K562 (cell line): Measurements from ENCODE around the gene ANKH. TPM values are rescaled to one million over a fixed set of nuclear protein-coding genes. Genes with fewer than 3 reads are reported as not detected.

Experiments used
- ATAC-seq: fragments of 200-7000 bp; cut with Tn5 transposase; 3 replicates; pipeline ENCODE4 v1.9.1; 2020; ENCODE audit warnings: moderate library complexity
- BruUV-seq: library from RNA; stranded (reverse); fragments of 400-500 nt; replicated peaks from 2 replicates; lab custom pipeline; 2021; lab: Mats Ljungman, UMichigan
- CTCF ChIA-PET: fragments of 300-600 bp; formaldehyde crosslinking; extraction: SDS; loops from one replicate; lab custom pipeline; 2021; ENCODE audit warnings: low intra/inter-chr PET ratio; lab: Yijun Ruan, JAX
- POLR2A ChIA-PET: fragments of 300-600, 350-650 bp; sonication (Branson Sonifier 250); formaldehyde crosslinking; extraction: SDS; loops from one replicate; lab custom pipeline; 2021; ENCODE audit warnings: antibody characterized with exemption, inconsistent platforms; lab: Yijun Ruan, JAX
- DNase-seq, 4 experiments: peaks; one replicate each; pipeline versions ENCODE4 v3.0.0 to v3.0.0-alpha.2; 2011 to 2018; ENCODE audit warnings: low spot score in 3 of 4, mixed read lengths in 3 of 4; ENCODE audit errors: extremely low read depth in 1 of 4
- FAIRE-seq: peaks from 2 replicates; lab custom pipeline; 2011; peaks lifted over from hg19 to GRCh38; lab: Jason Lieb, UNC
- H2AFZ ChIP-seq: 2 replicates; pipeline ENCODE4 v1.6.0; 2011; ENCODE audit warnings: low read depth, low read length, control low read depth, inconsistent platforms
- H3K27ac ChIP-seq: fragments of 200-600 bp; 3 replicates; pipeline ENCODE4 v1.8.0; 2011; ENCODE audit warnings: low read depth, mild to moderate bottlenecking, control low read depth, inconsistent platforms, low read length, moderate library complexity, mixed read lengths; ENCODE audit errors: extremely low read depth
- H3K27me3 ChIP-seq, 2 experiments: fragments of 300-600 bp in 1 of 2; 2 replicates in 1 of 2; 3 replicates in 1 of 2; pipeline versions ENCODE4 v1.6.0 to v1.8.0; 2011; ENCODE audit warnings: inconsistent platforms in 2 of 2, low read length in 2 of 2, mild to moderate bottlenecking in 1 of 2, mixed read lengths in 1 of 2, moderate library complexity in 1 of 2; ENCODE audit not compliant: control insufficient read depth in 2 of 2, insufficient read depth in 2 of 2
- H3K36me3 ChIP-seq: fragments of 300-600 bp; 3 replicates; pipeline ENCODE4 v1.8.0; 2011; ENCODE audit warnings: mild to moderate bottlenecking, low read length, inconsistent platforms; ENCODE audit not compliant: control insufficient read depth, insufficient read depth
- H3K4me1 ChIP-seq, 2 experiments: fragments of 200-600 bp in 1 of 2; replicated peaks in 1 of 2; 2 replicates in 1 of 2; 3 replicates in 1 of 2; pipeline versions ENCODE4 v1.5.1 to v1.8.0; 2011; ENCODE audit warnings: inconsistent platforms in 2 of 2, low read length in 2 of 2, mild to moderate bottlenecking in 1 of 2, mixed read lengths in 1 of 2, moderate library complexity in 1 of 2; ENCODE audit not compliant: control insufficient read depth in 2 of 2, insufficient read depth in 2 of 2
- H3K4me2 ChIP-seq: 2 replicates; pipeline ENCODE4 v1.6.1; 2011; ENCODE audit warnings: low read length, control low read depth, inconsistent platforms, mixed read lengths; ENCODE audit not compliant: insufficient read depth
- H3K4me3 ChIP-seq: fragments of 200-600 bp; sonication (generic), shearing (Covaris generic); 2 replicates; pipeline ENCODE4 v1.5.1; 2016; ENCODE audit warnings: control low read depth, inconsistent platforms
- H3K79me2 ChIP-seq: fragments of 200-600 bp; 3 replicates; pipeline ENCODE4 v1.8.0; 2011; ENCODE audit warnings: low read length, inconsistent platforms; ENCODE audit not compliant: control insufficient read depth, insufficient read depth
- H3K9ac ChIP-seq, 2 experiments: 2 replicates each; pipeline versions ENCODE4 v1.6.0 to v1.6.1; 2011; ENCODE audit warnings: low read depth in 2 of 2, low read length in 2 of 2, control low read depth in 1 of 2, inconsistent platforms in 1 of 2, mild to moderate bottlenecking in 1 of 2, mixed read lengths in 1 of 2; ENCODE audit not compliant: insufficient read depth in 1 of 2
- H3K9me1 ChIP-seq: one replicate; pipeline ENCODE4 v1.6.0; 2011; ENCODE audit warnings: inconsistent platforms, mild to moderate bottlenecking, low read length, moderate library complexity; ENCODE audit not compliant: control insufficient read depth, insufficient read depth
- H3K9me3 ChIP-seq: replicated peaks from 2 replicates; pipeline ENCODE4 v1.5.1; 2011; ENCODE audit warnings: low read depth, low read length, inconsistent platforms; ENCODE audit not compliant: control insufficient read depth, insufficient read depth
- H4K20me1 ChIP-seq: replicated peaks from 2 replicates; pipeline ENCODE4 v1.6.1; 2011; ENCODE audit warnings: low read length, inconsistent platforms, mixed read lengths; ENCODE audit not compliant: control insufficient read depth, insufficient read depth
- E2F6 ChIP-seq, 2 experiments: IDR thresholded peaks; 2 replicates each; pipeline ENCODE4 v1.6.1; 2011; ENCODE audit warnings: borderline replicate concordance in 1 of 2, control low read depth in 1 of 2, low read depth in 1 of 2, low read length in 1 of 2, mild to moderate bottlenecking in 1 of 2, mixed read lengths in 1 of 2, moderate library complexity in 1 of 2; ENCODE audit not compliant: insufficient read depth in 1 of 2, insufficient read length in 1 of 2, poor library complexity in 1 of 2, severe bottlenecking in 1 of 2; ENCODE audit errors: extremely low read depth in 1 of 2
- EWSR1 ChIP-seq: fragments of 450-650 bp; IDR thresholded peaks from 2 replicates; pipeline ENCODE4 v1.6.1; 2018; ENCODE audit warnings: borderline replicate concordance, mild to moderate bottlenecking, low read depth, moderate library complexity; ENCODE audit not compliant: partially characterized antibody
- HES1 ChIP-seq: fragments of 450-650 bp; IDR thresholded peaks from 2 replicates; pipeline ENCODE4 v1.6.1; 2016; ENCODE audit warnings: low read depth, mild to moderate bottlenecking, moderate library complexity
- STAT6 ChIP-seq: sonication (generic); formaldehyde crosslinking; IDR thresholded peaks from 2 replicates; pipeline ENCODE4 v1.8.1; 2023; ENCODE audit warnings: mild to moderate bottlenecking, missing genetic modification reagents
- THRAP3 ChIP-seq: fragments of 450-650 bp; IDR thresholded peaks from 2 replicates; pipeline ENCODE4 v1.6.1; 2016; ENCODE audit warnings: mild to moderate bottlenecking, inconsistent platforms, borderline replicate concordance
- ZNF347 ChIP-seq: fragments of 450-650 bp; formaldehyde crosslinking; IDR thresholded peaks from 2 replicates; pipeline ENCODE4 v1.4.0; 2020; ENCODE audit warnings: low read depth, mild to moderate bottlenecking, moderate library complexity
- ZNF507 ChIP-seq: conservative IDR thresholded peaks from 2 replicates; pipeline ENCODE4 v1.6.1; 2017; ENCODE audit warnings: missing genetic modification characterization, missing compliant biosample characterization
- ZNF583 ChIP-seq: fragments of 250-450 bp; sonication (Bioruptor Pico); IDR thresholded peaks from 2 replicates; pipeline ENCODE4 v1.4.0; 2020
- ZNF778 ChIP-seq: fragments of 450-650 bp; formaldehyde crosslinking; IDR thresholded peaks from 2 replicates; pipeline ENCODE4 v1.4.0; 2020; ENCODE audit warnings: mild to moderate bottlenecking, moderate library complexity
- WGBS: fragments of 100-300 bp; shearing (Covaris generic); methylation state at CpG from one replicate; pipeline ENCODE4 v1.1.6; 2016; ENCODE audit warnings: low coverage, mixed read lengths; ENCODE audit not compliant: insufficient coverage; ENCODE audit errors: missing lambda C conversion rate; 5-methylcytosine and 5-hydroxymethylcytosine counted together
- in situ Hi-C: fragments of 300-500 bp; cut with MboI; formaldehyde crosslinking; loops from 4 replicates; pipeline ENCODE4 v1.15.0; 2018; ENCODE audit warnings: inconsistent platforms, mixed read lengths
- intact Hi-C: fragments of 100-400 bp; cut with micrococcal nuclease; formaldehyde crosslinking; loops from 2 replicates; pipeline ENCODE4 v1.14.2; 2022
- polyA plus RNA-seq, 8 experiments: library from polyadenylated mRNA; depleted of rRNA in 4 of 8; stranded (reverse) in 5 of 8; unstranded in 3 of 8; fragments of >200 nt; fragmentation: Nextera tagmentation in 2 of 8; fragmentation: Illumina TruSeq in 1 of 8; extraction: Ambion mirVana in 2 of 8; extraction: Trizol in 1 of 8; gene quantifications; 2 replicates each; pipeline versions ENCODE4 v1.2.1 to v1.2.3, GENCODE V29; 2011 to 2014; ENCODE audit warnings: inconsistent platforms in 1 of 8, missing spikeins in 1 of 8
- total RNA-seq, 7 experiments: library from RNA; depleted of rRNA in 6 of 7; stranded (reverse); fragments of >200 nt in 6 of 7; fragmentation: Illumina TruSeq in 2 of 7; extraction: Trizol in 2 of 7; gene quantifications; 2 replicates each; pipeline versions ENCODE4 v1.2.1 to v1.2.3, GENCODE V29; 2011 to 2021; ENCODE audit warnings: low replicate concordance in 1 of 7
- TF ChIP-seq, protein P1 (sequence below): fragments of 450-650 bp; formaldehyde crosslinking; IDR thresholded peaks from 2 replicates; pipeline ENCODE4 v1.4.0; 2022; ENCODE audit warnings: mild to moderate bottlenecking, moderate library complexity

Gene ANKH
- total and polyA plus RNA-seq, 9 of the 15 experiments (the other 6 are each of a cell fraction or from before 2014, with no cell fraction given): 0.79 to 12.2 (median 4.5) TPM

GRCh38 chr5:14913096-14913495 lies 41.5 kb upstream of the ANKH start:
- Histone ChIP-seq H3K9me3 (no peaks in the 10 kb centered on the region), H3K4me2 (no peak overlapping the region), H3K9me1 (no peaks in the 10 kb centered on the region), H3K27me3 (peaks cover 17 to 23% of the 10 kb centered on the region in 2 experiments), H3K4me3 (no peak overlapping the region), H3K4me1 (no peaks in the 10 kb centered on the region), H3K9ac (no peak overlapping the region), H2AFZ (no peak overlapping the region), H3K27ac (no peak overlapping the region), H3K36me3 (no peaks in the 10 kb centered on the region), H4K20me1 (no peaks in the 10 kb centered on the region), H3K79me2 (no peaks in the 10 kb centered on the region)
- BruUV-seq: no TSS peak
- CTCF ChIA-PET: no interaction called here
- intact Hi-C loops (no loop called here), in situ Hi-C loops (no loop called here)
- FAIRE-seq (no peak), ATAC-seq (no peak), DNase-seq (no peak)
- POLR2A ChIA-PET: interaction anchor here (0.6 kb wide), 1 partner anchor 30 kb away, joined by 3 read pairs; no protein-coding TSS in a partner anchor
- whole genome bisulfite sequencing: 0% methylated on average over 5 of the region's 5 CpGs
- no peak for TF ChIP-seq EWSR1

DNA sequence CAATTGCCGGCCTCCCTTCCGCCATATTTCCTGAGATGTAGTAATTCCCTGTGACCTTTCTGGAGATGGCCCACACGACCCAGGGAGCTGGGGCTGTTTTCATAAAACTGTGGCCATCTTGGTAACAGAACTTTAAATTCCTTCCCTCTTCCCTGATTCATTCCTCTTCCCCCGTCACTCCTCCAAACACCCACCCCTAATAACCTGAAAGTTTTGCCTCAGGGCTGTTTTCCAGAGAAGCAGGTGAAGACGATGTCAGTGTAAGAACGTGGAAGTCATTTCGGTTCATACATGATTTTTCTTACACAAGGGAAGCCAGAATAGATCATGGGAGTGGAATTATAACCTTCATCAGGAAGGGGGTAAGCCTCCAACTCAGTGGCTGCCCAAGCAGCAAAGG lies 40.6 kb upstream of the ANKH start:
- CTCF ChIA-PET: no interaction called here
- Histone ChIP-seq H3K79me2 (no peaks in the 10 kb centered on the region), H3K27ac (no peak overlapping the region), H2AFZ (no peak overlapping the region), H3K4me2 (no peak overlapping the region), H3K9ac (no peak overlapping the region), H3K4me1 (no peaks in the 10 kb centered on the region), H3K27me3 (peaks cover 17 to 23% of the 10 kb centered on the region in 2 experiments), H3K36me3 (no peaks in the 10 kb centered on the region), H3K9me3 (no peaks in the 10 kb centered on the region), H4K20me1 (no peaks in the 10 kb centered on the region), H3K4me3 (no peak overlapping the region), H3K9me1 (no peaks in the 10 kb centered on the region)
- intact Hi-C loops: no loop called here
- FAIRE-seq: no peak
- in situ Hi-C loops: no loop called here
- DNase-seq: no peak
- POLR2A ChIA-PET: interaction anchor here (0.8 to 1.9 kb wide), 3 partner anchors 11 to 121 kb away, joined by 3 to 4 read pairs (median 3); no protein-coding TSS in a partner anchor
- BruUV-seq: no TSS peak
- WGBS: 1% methylated on average over 7 of the region's 7 CpGs
- ATAC-seq: no peak
- no peak for TF ChIP-seq ZNF778
- no peak for TF ChIP-seq ZNF583
- TF ChIP-seq ZNF347 (CRISPR knock-in tag): no peak
- no peak for TF ChIP-seq STAT6
- TF ChIP-seq, protein P1, sequence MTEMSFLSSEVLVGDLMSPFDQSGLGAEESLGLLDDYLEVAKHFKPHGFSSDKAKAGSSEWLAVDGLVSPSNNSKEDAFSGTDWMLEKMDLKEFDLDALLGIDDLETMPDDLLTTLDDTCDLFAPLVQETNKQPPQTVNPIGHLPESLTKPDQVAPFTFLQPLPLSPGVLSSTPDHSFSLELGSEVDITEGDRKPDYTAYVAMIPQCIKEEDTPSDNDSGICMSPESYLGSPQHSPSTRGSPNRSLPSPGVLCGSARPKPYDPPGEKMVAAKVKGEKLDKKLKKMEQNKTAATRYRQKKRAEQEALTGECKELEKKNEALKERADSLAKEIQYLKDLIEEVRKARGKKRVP (CRISPR knock-in tag): no peak
- TF ChIP-seq ZNF507 (tag): no peak
- no peak for TF ChIP-seq E2F6 (IDR thresholded peaks at IDR 0.05; ENCODE audit: borderline replicate concordance in 1 of 2, extremely low read depth in 1 of 2, insufficient read depth in 1 of 2, insufficient read length in 1 of 2, low read depth in 1 of 2, low read length in 1 of 2, poor library complexity in 1 of 2, severe bottlenecking in 1 of 2)
- TF ChIP-seq HES1: no peak
- TF ChIP-seq THRAP3: no peak
